HL-60/S4 treated with retinoic acid at 250 ng/mL for 4 days and 3 days (cell line): ENCODE measurements around the gene RNF112.

Experiments used
- in situ Hi-C: fragments of 300-500 bp; cut with MboI; formaldehyde crosslinking; loops from 2 replicates; pipeline ENCODE4 v1.7.0; 2022; ENCODE audit warnings: low sequenced_read_pairs

RNF112 gene

DNA sequence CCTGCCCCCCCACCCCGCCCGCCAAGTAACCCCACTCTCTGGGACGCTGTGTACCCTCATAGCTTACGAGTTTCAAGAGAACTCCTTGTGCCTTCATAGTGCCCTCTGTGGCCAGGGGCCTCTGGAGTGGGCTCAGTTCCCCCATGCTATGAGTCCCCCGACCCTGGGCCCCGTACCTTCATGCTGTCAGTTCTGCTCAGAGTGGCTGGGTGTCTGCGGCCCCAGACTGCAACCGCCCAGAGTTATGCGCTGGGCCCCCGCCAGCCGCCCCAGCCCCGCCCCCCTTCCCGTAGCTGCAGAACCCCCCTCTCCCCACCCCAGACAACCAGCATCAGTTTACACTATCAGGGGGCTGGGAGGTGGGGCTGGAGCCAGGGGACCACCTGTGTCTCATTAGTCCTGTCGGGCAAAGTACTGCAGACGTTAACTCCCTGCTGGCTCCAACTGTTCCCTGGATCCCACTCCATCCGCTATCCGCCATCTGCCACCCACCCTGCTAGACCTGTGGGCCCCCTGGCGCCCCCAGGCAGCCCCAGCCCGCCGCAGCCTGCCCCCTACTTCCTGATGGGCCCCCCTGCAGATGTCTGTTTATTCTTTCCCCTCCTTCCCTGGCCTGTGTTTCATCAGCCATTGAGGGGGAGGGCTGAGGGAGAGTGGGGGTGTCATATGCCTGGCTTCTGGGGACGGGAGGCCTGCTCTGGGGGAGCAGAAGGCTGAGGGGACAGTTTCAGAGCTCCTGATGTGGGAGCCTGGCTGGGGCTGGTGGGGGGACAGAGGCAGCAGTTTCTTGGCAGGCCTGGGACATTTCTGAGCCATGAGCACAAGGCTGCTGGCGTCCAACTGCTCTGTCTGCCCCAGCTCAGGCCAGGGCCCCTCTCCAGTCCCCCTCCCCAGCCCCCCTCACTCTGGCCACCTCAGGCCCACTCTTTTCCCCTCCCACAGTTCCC lies 23.8 kb upstream of the RNF112 start, which contains the start of gene MFAP4:
Gene MFAP4 (minus strand): TSS at position 217 of the 947 bp plus-strand sequence. CDS start 35 bp downstream, at position 182.
- in situ Hi-C loops = no loop called here

DNA sequence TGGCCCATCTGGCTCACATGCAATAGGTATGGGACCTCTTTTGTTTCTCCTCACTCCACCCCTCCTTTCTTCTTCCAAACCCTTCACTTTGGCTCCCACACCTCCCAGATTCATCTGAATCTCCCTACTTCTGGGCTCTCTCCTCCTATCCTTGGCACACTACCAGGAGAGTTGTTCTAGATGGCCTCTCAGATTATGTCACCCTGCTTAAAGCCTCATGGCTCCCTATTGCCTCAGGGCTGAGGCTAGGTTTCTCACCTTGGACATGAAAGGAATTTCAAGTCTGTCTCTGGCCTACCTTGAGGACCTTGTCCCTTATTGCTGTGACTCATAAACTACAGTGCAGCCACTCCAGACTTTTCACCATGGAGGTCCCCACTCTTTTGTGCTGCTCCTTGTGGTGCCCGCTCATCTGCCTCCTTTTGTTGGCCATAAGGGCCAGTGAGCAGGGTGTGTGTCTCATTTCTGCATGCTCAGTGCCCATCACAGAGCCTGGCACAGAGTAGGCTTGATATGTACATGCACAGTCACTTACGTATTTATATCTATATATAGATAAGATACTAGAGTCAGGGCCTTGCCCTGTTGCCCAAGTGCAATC lies 23.0 kb upstream of the RNF112 start:
- in situ Hi-C loops = no loop called here

DNA sequence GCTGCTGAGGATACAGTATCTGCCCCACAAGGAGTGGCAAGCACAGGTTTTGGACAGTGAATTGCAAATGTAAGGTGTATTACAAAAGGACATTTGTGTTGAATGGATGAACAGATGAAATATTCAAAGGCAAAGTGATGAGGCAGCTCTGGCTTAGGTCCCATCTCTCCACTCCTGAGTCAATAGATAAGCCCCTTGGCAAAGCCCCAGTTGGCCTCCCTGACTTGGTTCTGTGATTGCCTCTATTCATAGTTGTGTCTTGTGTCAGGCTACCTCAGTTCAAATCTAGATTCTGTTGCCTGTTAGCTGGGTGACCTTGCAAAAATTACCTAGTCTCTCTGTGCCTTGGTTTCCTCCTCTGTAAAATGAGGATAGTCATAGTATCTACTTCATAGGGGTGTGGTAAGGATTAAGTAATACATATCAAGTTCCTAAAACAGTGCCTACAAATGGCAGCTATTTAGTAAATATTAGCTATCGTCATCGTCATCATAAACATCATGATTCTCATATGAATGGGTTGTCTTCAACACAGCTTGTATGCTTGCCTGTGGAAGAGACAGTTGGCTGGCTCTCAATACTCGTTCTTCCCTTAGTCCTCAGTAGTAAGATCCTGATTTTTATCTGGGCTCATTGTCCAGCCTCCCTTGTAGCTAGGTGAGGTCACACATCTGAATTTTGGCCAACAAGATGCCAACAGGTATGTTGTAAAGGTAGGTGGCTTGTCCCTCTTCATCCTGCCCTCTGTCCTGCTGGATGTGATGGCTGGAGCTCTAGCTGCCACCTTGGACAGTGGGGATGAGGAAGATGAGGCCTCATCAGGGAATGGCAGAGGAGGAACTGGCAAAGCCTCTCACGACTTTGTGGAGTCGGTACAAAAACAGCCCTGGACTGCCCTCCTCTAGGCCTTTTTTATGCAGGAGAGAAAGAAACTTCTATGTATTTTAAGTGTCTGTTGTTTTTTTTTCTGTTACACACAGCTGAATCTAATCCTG lies 21.9 kb upstream of the RNF112 start:
- in situ Hi-C loops = no loop called here

DNA sequence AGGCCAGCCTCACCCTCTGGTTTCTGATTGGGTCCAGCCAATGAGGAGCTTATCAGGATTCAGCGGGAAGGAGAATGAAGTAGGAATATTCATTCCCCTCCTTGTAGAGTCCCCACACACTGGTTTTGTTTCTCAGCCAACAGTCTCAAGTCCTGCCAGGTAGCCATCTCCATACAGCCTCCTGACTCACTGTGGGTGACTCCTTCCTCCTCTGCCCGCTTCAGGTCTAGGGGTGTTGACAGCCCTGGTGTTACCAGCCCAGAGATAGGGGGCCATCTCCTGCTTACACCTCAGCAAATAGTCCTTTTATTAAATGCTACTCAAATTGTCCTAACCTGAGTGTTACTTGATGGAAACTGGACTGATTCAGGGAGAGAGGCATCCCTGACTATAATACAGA lies 20.1 kb upstream of the RNF112 start:
- in situ Hi-C loops = no loop called here

DNA sequence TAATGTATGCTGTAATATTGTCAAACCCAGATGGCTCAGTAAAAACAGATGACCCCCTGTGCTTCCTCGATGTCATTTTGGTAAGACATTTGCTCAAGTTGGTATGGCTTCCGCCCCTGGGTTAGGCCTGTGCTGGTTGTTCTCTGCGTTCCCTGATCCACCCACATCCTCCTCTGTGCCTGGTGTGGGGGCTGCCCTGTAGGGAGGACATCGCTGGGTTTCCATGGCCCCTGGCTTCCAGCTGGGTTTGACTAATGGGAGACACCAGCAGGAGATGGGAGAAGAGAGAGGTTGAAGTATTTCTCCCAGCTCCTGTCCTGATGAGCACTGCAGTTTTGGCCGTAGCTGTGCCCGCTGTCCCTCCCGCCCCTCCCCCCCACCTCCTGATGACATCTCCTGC lies 19.6 kb upstream of the RNF112 start:
- in situ Hi-C loops = no loop called here

DNA sequence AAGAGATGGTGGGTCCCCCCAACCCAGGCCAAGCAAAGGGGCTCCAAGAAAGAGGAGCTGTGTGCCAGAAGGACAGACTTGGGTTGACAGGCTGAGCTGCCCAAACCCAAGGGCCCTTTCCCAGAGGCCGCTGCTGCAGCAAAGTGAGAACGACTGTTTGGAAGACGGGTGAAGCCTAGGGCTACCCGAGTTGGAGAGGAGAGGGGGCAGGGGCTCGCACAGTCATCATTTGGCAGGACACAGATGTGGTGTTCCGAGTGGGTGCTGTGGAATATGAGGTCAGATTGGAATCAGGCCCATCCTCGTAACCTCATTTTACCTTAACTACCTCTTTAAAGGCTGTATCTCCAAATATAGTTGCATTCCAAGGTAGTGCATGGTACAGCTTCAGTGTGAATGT lies 18.7 kb upstream of the RNF112 start:
- in situ Hi-C loops = no loop called here

DNA sequence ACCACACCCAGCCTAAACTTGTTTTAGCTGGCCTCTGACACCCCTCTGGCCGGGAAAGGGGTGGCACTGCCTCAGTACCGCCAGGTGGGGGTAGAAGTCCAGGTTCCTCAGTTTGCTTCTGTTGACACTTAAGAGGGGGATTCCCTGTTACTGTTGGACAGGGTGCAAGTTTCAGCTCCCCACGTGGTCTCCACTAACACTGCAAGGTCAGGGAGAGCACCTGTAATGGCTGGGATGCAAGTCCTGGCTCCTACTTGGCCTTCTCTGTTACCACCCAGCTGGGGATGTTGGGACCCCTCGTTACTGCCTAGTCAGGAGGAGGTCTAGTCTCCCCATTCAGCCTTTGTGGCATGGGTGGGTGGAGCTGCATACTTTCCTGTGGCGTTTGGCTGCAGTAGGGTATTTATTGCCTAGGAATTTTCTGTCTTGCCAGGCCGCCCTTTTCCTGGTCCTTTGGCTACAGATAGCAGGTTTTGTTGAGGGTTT lies 13.4 kb upstream of the RNF112 start:
- in situ Hi-C loops = no loop called here

DNA sequence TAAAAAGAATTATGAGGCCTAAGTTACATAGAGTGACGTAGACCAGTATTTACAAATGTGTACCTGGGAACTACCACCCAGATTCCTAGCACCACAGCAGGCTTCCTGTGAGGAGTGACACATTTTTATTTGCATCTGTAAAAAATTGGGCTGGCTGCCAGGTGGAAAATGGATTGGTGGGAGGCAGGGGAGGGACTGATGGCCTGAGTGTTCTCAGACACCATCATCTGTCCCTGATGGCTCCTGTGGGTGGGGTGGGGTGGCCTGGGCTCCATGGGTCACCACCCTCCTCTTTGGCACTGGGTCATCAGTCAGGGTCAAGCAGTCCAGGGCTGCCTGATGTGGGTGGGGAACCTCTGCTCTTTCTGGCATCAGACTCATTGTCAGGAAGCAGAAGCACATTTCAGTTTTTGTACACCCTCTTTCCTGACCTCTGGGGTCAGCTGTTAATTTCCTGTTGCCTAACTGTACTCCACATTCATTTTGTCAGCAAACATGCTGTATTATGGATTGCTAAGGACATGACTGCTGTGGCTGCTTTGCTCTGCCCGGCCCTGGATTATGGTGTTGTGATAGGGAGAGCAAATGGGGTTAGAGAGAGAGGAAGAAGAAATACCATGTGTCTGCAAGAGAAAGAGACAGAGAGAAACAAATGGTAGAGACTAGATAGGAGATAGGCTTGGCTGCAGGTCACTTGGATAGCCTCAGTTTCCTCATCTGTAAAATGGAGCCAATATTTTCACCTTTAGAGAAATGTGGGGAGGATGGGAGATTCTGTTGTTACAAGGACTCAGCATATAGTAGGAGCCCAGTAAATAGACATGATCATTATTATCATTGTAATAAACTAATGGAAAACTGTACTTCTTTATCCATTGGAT lies 12.5 kb upstream of the RNF112 start:
- in situ Hi-C loops = no loop called here

DNA sequence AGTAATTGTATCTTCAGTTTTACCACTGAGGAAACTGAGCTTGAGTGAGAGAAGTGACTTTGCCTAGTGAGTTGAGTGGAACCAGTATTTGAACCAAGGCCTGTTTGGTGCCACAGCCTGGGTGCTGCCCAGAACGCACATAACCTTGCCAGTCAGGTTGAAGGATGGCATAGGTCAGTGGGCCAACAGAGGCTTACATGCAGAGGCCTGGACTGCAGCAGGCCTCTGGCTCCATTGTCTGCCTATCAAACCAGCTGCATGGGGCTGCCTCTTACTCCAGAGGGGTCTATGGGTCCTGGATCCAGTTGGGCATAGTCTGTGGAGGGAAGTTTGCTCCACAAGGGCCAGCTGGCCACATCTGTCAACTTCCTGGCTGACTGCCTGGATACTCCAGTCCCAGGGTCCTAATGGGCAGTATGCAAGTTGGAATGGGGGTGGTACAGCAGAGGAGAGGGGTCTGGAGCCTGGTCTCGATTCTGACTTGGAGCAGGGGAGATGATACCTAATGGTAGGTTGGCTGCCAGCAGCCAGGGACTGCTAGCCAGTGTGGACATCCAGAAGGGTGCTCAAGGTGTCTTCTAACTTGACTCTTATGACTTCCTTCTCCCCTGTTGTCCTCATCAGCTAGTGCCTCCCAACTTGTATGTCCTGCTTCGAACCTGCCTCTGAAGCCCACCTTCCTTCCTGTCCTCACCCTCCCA lies 11.1 kb upstream of the RNF112 start:
- in situ Hi-C loops = no loop called here

DNA sequence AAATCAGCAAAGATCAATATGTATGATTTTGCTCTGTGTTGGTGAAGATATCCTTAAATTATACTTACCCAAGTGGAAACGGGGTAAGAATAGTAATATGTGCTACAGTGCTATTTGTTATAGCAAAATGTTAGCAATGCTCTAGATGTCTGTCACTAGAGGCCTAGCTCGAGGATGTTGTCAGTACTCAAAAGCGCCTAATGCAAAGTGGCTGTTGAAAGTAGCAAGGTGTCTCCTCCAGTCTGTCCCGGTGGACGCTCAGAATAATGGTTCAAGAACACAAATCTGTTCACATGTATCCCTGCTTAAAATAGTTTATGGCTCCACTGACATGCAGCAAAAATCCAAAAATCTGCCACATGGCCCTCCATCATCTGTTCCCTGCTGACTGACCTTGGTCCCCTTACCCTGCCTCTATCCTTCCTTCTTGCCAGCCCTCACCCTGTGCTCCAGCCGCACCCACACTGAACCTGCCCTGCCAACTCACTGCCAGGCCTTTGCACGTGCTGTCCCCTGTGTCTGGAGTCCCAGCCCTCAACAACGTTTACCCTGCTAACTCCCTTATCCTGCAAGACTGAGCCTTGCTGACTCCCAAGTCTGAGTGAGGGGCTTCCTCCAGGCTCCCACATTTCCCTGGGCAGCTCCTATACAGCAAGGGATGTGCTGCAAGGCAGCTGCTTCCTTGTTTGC lies 9.6 kb upstream of the RNF112 start:
- in situ Hi-C loops = no loop called here

DNA sequence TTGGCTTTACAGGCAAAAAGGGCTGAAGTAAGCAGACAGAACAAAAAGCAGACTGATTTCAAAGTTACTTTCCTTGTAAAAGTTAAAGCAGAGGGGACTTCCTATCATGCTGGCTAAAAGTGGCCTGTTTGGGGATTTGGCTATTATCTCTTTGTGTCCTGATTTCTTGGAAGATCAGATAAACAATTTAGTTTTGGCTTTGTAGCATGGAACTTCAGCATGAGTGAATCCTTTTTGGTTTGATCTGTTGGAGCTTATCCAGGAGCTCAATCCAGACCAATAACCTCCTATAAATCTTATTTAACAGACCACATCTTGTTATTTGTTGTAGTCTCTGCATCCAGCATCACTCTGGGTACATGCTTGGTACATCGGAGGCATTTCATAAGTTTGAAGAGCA lies 8.9 kb upstream of the RNF112 start:
- in situ Hi-C loops = no loop called here

DNA sequence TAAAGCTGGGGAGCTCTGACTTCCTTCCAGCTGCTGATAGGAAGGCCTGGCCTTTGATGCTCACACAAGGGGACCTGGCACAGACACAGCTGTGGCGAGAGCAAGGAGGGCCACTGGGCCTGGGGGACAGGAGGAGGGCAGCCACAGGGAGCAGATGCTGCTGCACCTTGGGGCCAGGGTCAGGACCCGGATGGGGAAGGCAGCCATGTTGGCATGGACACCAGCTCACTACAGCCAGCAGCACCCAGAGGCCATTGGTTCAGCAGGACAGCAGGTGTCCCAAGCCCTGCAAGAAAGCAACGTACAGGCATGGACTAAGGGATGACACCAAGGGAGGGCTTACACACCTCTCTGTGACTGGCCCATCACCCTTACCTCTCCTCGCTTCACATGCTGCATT lies 8.0 kb upstream of the RNF112 start:
- in situ Hi-C loops = no loop called here

DNA sequence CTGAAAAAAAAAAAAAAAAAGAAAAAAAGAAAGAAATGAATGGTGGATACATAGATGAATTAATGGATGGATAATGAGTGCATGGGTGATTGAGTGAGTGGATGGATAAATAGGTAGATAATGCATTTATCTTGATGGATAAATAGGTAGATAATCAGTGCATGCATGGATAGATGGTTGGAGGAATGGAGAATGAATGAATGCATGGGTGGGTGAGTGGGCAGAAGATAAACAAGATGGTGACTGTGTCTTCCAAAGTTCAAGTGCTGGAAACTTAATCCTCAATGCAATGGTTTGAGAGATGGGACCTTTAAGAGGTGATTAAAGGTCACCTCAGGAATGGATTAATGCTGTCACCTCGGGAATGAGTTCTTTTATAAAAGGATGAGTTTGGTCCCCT lies 6.8 kb upstream of the RNF112 start:
- in situ Hi-C loops = no loop called here

DNA sequence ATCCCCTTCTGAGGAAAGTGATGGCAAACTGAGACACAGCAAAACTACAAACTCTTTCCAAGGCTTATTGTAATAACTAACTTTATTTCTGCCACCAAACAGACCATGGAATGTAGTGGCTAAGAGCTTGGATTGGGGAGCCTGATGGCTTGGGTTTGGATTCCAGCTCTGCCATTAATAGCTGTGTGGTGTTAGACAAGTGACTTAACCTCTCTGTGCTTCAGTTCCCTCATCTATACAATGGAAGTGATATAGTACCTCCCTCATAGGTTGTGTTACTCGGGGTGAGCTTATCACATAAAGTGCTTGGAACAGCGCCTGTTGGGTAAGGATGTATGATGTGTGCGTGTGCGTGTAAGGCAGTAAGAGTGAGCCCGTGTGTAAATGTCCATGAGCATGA lies 5.9 kb upstream of the RNF112 start:
- in situ Hi-C loops = no loop called here

DNA sequence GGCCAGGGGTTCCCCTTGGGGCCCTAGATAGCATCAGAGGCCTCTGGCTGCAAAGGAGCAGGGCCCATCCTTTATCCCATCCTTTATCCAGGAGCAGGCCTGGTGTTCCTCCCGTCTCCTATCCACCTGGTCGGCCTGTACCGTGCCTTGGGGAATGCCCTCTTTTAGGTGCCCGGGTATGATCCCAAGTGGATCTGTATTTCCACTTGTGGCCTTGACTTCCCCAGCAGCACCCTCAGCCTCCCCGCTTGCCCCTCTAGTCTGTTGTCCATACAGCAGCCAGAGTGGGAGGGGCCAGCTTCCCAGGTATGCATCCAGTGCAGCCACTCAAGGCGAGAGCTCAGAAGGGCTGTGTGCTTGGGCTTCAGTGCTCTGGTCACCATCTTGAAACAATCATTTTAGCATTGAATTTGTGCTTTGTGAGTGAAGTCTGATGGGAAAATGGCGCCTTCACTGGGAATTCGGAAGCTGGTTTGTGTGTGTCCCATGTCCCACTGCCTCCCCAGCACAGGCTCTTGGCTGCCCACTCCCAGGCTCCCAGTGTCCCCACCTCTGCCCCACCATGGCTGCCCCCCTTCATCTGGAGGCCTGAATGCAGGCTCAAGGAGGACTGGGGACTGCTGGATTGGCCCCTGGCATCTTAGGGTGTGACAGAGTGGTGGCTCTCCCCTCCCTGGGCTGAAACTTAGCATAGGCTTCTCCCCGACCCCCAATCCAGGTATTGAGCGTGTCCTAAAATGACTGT lies 3.3 kb upstream of the RNF112 start:
- in situ Hi-C loops = no loop called here

DNA sequence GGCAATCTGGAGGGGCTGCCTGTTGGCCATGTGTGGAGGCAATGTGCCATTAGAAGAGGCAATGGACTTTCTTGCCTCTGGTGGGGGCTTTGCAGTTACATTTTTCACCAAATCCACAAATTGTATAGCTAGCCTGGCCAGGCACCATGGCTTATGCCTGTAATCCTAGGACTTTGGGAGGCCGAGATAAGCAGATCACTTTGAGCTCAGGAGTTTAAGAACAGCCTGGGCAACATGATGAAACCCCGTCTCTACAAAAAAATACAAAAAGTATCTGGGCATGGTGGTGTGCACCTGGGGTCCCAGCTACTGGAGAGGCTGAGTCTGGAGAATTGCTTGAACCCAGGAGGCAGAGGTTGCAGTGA lies 2.7 kb upstream of the RNF112 start:
- in situ Hi-C loops = no loop called here

DNA sequence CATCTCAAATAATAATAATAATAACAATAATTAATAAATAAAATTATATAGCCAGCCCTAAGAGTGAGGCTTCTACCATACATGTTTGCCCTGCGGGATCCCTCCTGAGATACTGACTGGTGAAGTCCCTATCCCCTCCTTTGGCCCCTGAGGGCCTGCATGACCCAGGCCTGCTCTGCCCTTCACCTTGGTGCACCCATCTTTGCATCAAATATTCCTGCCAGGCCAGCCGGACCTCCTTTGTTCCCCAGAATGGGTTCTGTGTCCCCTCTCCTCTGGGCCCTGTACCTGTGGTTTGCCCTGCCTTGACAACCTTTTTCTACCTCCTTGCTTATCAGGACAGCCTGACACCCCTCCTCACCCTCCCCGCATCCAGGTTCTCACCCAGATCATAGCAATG lies 2.0 kb upstream of the RNF112 start:
- in situ Hi-C loops = no loop called here

DNA sequence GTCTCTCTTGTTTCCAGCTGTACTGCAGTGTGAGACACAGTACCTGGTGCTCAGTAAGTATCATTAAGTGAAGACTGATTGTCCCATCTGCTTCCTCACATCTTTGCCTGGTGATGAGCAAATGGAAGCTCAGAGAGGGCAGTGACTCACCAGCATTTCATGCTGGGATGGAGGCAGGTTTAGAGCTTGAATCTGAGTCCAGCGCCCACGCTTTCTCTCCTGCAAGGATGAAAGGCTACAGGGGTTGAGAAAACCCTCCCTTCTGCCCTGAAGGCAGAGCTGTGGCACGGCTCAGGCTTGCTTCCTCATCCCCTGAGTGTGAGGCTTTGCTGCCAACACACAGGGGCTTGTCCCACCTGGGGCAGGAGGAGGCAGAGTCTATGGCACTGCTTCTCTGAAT lies 1.5 kb upstream of the RNF112 start:
- in situ Hi-C loops = no loop called here
